HCT116 (cell line): ENCODE measurements around the gene AKAP8. TPM values are rescaled to one million over a fixed set of nuclear protein-coding genes. Genes with fewer than 3 reads are reported as not detected.

Experiments used
- ATAC-seq: fragments of 200-7000 bp; cut with Tn5 transposase; 2 replicates; pipeline ENCODE4 v1.9.1; 2020; ENCODE audit warnings: mild to moderate bottlenecking, moderate library complexity
- BruUV-seq: library from RNA; stranded (reverse); fragments of 400-500 nt; replicated peaks from 2 replicates; lab custom pipeline; 2021; lab: Mats Ljungman, UMichigan
- CTCF ChIA-PET: fragments of 300-600 bp; sonication (Branson Sonifier 250); formaldehyde crosslinking; loops from one replicate; lab custom pipeline; 2021; ENCODE audit warnings: antibody characterized with exemption; lab: Charles Lee
- POLR2A ChIA-PET: fragments of 300-600, 350-600 bp; sonication (Branson Sonifier 250); formaldehyde crosslinking; loops from one replicate; lab custom pipeline; 2021; ENCODE audit warnings: antibody characterized with exemption; lab: Charles Lee
- RAD21 ChIA-PET, 2 experiments: fragments of 300-600 bp; sonication (Branson Sonifier 250); formaldehyde crosslinking; loops; one replicate each; lab custom pipeline; 2023; ENCODE audit warnings: low total read pairs in 2 of 2; ENCODE audit not compliant: uncharacterized antibody in 2 of 2, unreplicated experiment in 2 of 2, low non-redundant PET in 1 of 2; lab: Charles Lee
- DNase-seq: peaks from one replicate; pipeline ENCODE4 v3.0.0-alpha.2; 2010; ENCODE audit warnings: low read depth, low spot score
- H2AFZ ChIP-seq: fragments of 200-600 bp; shearing (Covaris generic), sonication (generic); 2 replicates; pipeline ENCODE4 v1.6.1; 2017; ENCODE audit warnings: low read depth, mixed run types, mixed read lengths, antibody characterized with exemption, low read length; ENCODE audit not compliant: poor library complexity, severe bottlenecking
- H3K27ac ChIP-seq: 2 replicates; pipeline ENCODE4 v1.5.1; 2012; ENCODE audit warnings: low read depth, low read length
- H3K27me3 ChIP-seq: fragments of 200-600 bp; sonication (generic); 2 replicates; pipeline ENCODE4 v1.6.1; 2016; ENCODE audit warnings: mixed run types, low read length, mixed read lengths; ENCODE audit not compliant: insufficient read depth
- H3K36me3 ChIP-seq, 2 experiments: fragments of 200-500 bp in 1 of 2; fragments of 200-600 bp in 1 of 2; sonication (Bioruptor generic) in 1 of 2; sonication (generic) in 1 of 2; 2 replicates each; pipeline versions ENCODE4 v1.5.1 to v1.6.1; 2014 to 2016; ENCODE audit warnings: low read length in 2 of 2, inconsistent platforms in 1 of 2, mixed read lengths in 1 of 2, mixed run types in 1 of 2; ENCODE audit not compliant: insufficient read depth in 2 of 2, control insufficient read depth in 1 of 2
- H3K4me1 ChIP-seq, 2 experiments: fragments of 200-600 bp in 1 of 2; sonication (generic) in 1 of 2; 2 replicates each; pipeline versions ENCODE4 v1.5.1 to v1.6.1; 2012 to 2017; ENCODE audit warnings: low read length in 2 of 2, inconsistent platforms in 1 of 2, mild to moderate bottlenecking in 1 of 2, mixed read lengths in 1 of 2, mixed run types in 1 of 2, moderate library complexity in 1 of 2; ENCODE audit not compliant: insufficient read depth in 2 of 2, control insufficient read depth in 1 of 2
- H3K4me2 ChIP-seq: fragments of 200-600 bp; sonication (generic); 2 replicates; pipeline ENCODE4 v1.6.1; 2017; ENCODE audit warnings: mixed run types, low read length, mixed read lengths
- H3K4me3 ChIP-seq, 2 experiments: fragments of 200-600 bp in 1 of 2; sonication (generic) in 1 of 2; replicated peaks in 1 of 2; 2 replicates each; pipeline ENCODE4 v1.5.1; 2011 to 2016; ENCODE audit warnings: low read length in 2 of 2, control low read depth in 1 of 2, low read depth in 1 of 2, mild to moderate bottlenecking in 1 of 2, mixed read lengths in 1 of 2, mixed run types in 1 of 2
- H3K79me2 ChIP-seq: fragments of 200-600 bp; sonication (generic); 2 replicates; pipeline ENCODE4 v1.6.1; 2017; ENCODE audit warnings: mild to moderate bottlenecking, mixed run types, low read length, moderate library complexity, mixed read lengths; ENCODE audit not compliant: insufficient read depth
- H3K9ac ChIP-seq: fragments of 200-600 bp; sonication (generic); 2 replicates; pipeline ENCODE4 v1.6.1; 2016; ENCODE audit warnings: low read length, mixed read lengths
- H3K9me2 ChIP-seq: fragments of 200-600 bp; sonication (generic), shearing (Covaris generic); 2 replicates; pipeline ENCODE4 v1.6.1; 2017; ENCODE audit warnings: mixed run types, mild to moderate bottlenecking, moderate library complexity; ENCODE audit not compliant: insufficient read depth
- H3K9me3 ChIP-seq, 2 experiments: fragments of 200-500 bp in 1 of 2; fragments of 200-600 bp in 1 of 2; sonication (Bioruptor generic) in 1 of 2; sonication (generic) in 1 of 2; 2 replicates each; pipeline ENCODE4 v1.6.1; 2014 to 2017; ENCODE audit warnings: low read length in 2 of 2, mixed read lengths in 2 of 2, inconsistent platforms in 1 of 2, low read depth in 1 of 2, mild to moderate bottlenecking in 1 of 2, mixed run types in 1 of 2, moderate library complexity in 1 of 2; ENCODE audit not compliant: control insufficient read depth in 1 of 2, insufficient read depth in 1 of 2
- H4K20me1 ChIP-seq: fragments of 200-600 bp; sonication (generic), shearing (Covaris generic); 2 replicates; pipeline ENCODE4 v1.6.1; 2017; ENCODE audit warnings: mixed run types, mild to moderate bottlenecking, moderate library complexity; ENCODE audit not compliant: insufficient read depth
- CBX3 ChIP-seq: IDR thresholded peaks from 2 replicates; pipeline ENCODE4 v1.6.1; 2012; ENCODE audit warnings: low read depth
- ELF1 ChIP-seq: IDR thresholded peaks from 2 replicates; pipeline ENCODE4 v1.6.1; 2012; ENCODE audit warnings: low read depth, borderline replicate concordance
- EZH2 ChIP-seq: fragments of 200-600 bp; sonication (generic); IDR thresholded peaks from 2 replicates; pipeline ENCODE4 v1.6.1; 2017; ENCODE audit warnings: antibody characterized with exemption, mixed run types
- FOSL1 ChIP-seq: IDR thresholded peaks from 2 replicates; pipeline ENCODE4 v1.6.1; 2012; ENCODE audit warnings: low read depth
- POLR2A ChIP-seq: IDR thresholded peaks from 2 replicates; pipeline ENCODE4 v1.7.0; 2011; ENCODE audit warnings: borderline replicate concordance; ENCODE audit not compliant: insufficient read depth, insufficient read length; ENCODE audit errors: extremely low read depth
- POLR2AphosphoS5 ChIP-seq: IDR thresholded peaks from 2 replicates; pipeline ENCODE4 v1.6.1; 2011; ENCODE audit warnings: mild to moderate bottlenecking, low read depth, low read length, moderate library complexity
- SIN3A ChIP-seq: IDR thresholded peaks from 2 replicates; pipeline ENCODE4 v1.6.1; 2012; ENCODE audit warnings: low read depth
- SP1 ChIP-seq: IDR thresholded peaks from 2 replicates; pipeline ENCODE4 v1.6.1; 2012; ENCODE audit warnings: low read depth
- ZFX ChIP-seq: fragments of 450-650 bp; IDR thresholded peaks from 2 replicates; pipeline ENCODE4 v1.6.1; 2017
- intact Hi-C: fragments of 100-400 bp; cut with micrococcal nuclease; formaldehyde crosslinking; loops from 2 replicates; pipeline ENCODE4 v1.10.0; 2022
- total RNA-seq: library from RNA; stranded (reverse); gene quantifications from one replicate; pipeline ENCODE4 v1.2.1, GENCODE V29; 2021; ENCODE audit not compliant: unreplicated experiment
- TF ChIP-seq, protein P1 (sequence below), 3 experiments: fragments of 200-600 bp in 1 of 3; sonication (generic) in 1 of 3; IDR thresholded peaks in 2 of 3; conservative IDR thresholded peaks in 1 of 3; 2 replicates each; pipeline ENCODE4 v1.5.1; 2012 to 2017; ENCODE audit warnings: low read depth in 2 of 3, low read length in 2 of 3, antibody characterized with exemption in 1 of 3, borderline replicate concordance in 1 of 3, control low read depth in 1 of 3, mild to moderate bottlenecking in 1 of 3, mixed read lengths in 1 of 3, mixed run types in 1 of 3, moderate library complexity in 1 of 3; ENCODE audit not compliant: insufficient read depth in 1 of 3
- TF ChIP-seq, protein P2 (sequence below): IDR thresholded peaks from 2 replicates; pipeline ENCODE4 v1.6.1; 2011; ENCODE audit warnings: mild to moderate bottlenecking, low read length, moderate library complexity; ENCODE audit not compliant: insufficient replicate concordance; ENCODE audit errors: extremely low read depth

Gene AKAP8
- total RNA-seq, 1 experiment from 2014 or later: 50.6 TPM

DNA sequence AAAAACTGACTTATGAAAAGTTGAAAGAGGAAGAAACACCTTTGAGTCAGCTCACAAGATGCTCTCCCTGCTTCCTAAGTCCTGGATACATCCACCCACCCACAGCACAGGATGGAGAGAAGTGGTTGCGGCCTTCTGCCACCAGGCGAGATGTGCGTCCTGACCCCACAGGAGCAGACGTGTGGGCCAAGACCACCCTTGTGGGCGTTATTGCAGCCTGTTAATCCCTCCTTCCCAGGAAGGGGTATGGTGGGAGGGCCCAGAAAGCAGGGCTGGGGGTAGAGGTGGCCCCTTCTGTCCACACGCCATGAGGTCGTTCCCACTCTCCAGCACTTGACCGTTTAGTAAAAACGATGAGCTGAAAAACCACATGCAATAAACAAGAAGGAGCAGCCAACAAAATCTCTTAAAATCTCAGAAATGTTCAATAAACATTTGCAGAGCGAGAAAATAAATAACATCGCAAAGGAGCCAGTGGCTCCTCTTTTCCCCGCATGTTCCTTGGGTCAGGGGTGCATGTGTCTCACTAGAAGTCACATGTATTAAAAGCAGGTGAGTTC lies 41.6 kb upstream of the AKAP8 start:
- no TSS peak for BruUV-seq
- Histone ChIP-seq H3K27ac (no peak overlapping the region), H3K27me3 (no peaks in the 10 kb centered on the region), H3K4me3 (no peak overlapping the region), H4K20me1 (no peaks in the 10 kb centered on the region), H3K36me3 (peaks cover 14 to 29% of the 10 kb centered on the region in 2 experiments; a peak in 3 of 4 replicates), H3K79me2 (peaks cover 29% of the 10 kb centered on the region), H3K9ac (no peak overlapping the region), H3K9me3 (no peaks in the 10 kb centered on the region), H3K9me2 (no peaks in the 10 kb centered on the region), H2AFZ (no peak overlapping the region), H3K4me1 (peaks cover 15 to 16% of the 10 kb centered on the region in 2 experiments; a peak in 3 of 4 replicates), H3K4me2 (no peak overlapping the region)
- no peak for DNase-seq
- CTCF ChIA-PET: interaction anchor here (5.7 kb wide), 1 partner anchor 134 kb away, joined by 68 read pairs; no protein-coding TSS in a partner anchor
- POLR2A ChIA-PET: interaction anchor here (3.0 kb wide), 1 partner anchor 42 kb away, joined by 22 read pairs; the partner anchor contains the start of gene AKAP8
- ATAC-seq: no peak
- intact Hi-C loops: no loop called here
- no peak for TF ChIP-seq SIN3A
- TF ChIP-seq SP1: no peak
- TF ChIP-seq, protein P1, sequence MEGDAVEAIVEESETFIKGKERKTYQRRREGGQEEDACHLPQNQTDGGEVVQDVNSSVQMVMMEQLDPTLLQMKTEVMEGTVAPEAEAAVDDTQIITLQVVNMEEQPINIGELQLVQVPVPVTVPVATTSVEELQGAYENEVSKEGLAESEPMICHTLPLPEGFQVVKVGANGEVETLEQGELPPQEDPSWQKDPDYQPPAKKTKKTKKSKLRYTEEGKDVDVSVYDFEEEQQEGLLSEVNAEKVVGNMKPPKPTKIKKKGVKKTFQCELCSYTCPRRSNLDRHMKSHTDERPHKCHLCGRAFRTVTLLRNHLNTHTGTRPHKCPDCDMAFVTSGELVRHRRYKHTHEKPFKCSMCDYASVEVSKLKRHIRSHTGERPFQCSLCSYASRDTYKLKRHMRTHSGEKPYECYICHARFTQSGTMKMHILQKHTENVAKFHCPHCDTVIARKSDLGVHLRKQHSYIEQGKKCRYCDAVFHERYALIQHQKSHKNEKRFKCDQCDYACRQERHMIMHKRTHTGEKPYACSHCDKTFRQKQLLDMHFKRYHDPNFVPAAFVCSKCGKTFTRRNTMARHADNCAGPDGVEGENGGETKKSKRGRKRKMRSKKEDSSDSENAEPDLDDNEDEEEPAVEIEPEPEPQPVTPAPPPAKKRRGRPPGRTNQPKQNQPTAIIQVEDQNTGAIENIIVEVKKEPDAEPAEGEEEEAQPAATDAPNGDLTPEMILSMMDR (IDR thresholded peaks at IDR 0.05 in 2 of 3, conservative IDR thresholded peaks at IDR 0.05 in 1 of 3; ENCODE audit: borderline replicate concordance in 1 of 3, insufficient read depth in 1 of 3, low read depth in 2 of 3, low read length in 2 of 3): no peak
- TF ChIP-seq, protein P2, sequence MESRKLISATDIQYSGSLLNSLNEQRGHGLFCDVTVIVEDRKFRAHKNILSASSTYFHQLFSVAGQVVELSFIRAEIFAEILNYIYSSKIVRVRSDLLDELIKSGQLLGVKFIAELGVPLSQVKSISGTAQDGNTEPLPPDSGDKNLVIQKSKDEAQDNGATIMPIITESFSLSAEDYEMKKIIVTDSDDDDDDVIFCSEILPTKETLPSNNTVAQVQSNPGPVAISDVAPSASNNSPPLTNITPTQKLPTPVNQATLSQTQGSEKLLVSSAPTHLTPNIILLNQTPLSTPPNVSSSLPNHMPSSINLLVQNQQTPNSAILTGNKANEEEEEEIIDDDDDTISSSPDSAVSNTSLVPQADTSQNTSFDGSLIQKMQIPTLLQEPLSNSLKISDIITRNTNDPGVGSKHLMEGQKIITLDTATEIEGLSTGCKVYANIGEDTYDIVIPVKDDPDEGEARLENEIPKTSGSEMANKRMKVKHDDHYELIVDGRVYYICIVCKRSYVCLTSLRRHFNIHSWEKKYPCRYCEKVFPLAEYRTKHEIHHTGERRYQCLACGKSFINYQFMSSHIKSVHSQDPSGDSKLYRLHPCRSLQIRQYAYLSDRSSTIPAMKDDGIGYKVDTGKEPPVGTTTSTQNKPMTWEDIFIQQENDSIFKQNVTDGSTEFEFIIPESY: no peak
- no peak for TF ChIP-seq CBX3
- no peak for TF ChIP-seq ELF1
- no peak for TF ChIP-seq EZH2
- TF ChIP-seq ZFX: no peak
- no peak for TF ChIP-seq POLR2AphosphoS5
- no peak for TF ChIP-seq POLR2A
- no peak for TF ChIP-seq FOSL1
- RAD21 ChIA-PET: no interaction called here
